H1 (cell line): ENCODE results near the gene ASB1. TPM values are rescaled to one million over a fixed set of nuclear protein-coding genes. Genes with fewer than 3 reads are reported as not detected.

Source experiments
- CTCF ChIA-PET: fragments of 300-600 bp; sonication (Branson Sonifier 250); formaldehyde crosslinking; loops from one replicate; lab custom pipeline; 2021; ENCODE audit not compliant: partially characterized antibody; lab: Charles Lee
- POLR2A ChIA-PET: fragments of 300-600 bp; sonication (Branson Sonifier 250); formaldehyde crosslinking; loops from one replicate; lab custom pipeline; 2021; ENCODE audit warnings: inconsistent platforms; ENCODE audit not compliant: partially characterized antibody; lab: Charles Lee
- DNase-seq, 2 experiments: peaks; one replicate each; pipeline versions ENCODE4 v3.0.0 to v3.0.0-alpha.2; 2010 to 2022; ENCODE audit warnings: low spot score in 2 of 2, low read depth in 1 of 2, mixed read lengths in 1 of 2
- FAIRE-seq: peaks from 2 replicates; lab custom pipeline; 2011; peaks lifted over from hg19 to GRCh38; lab: Jason Lieb, UNC
- H2AFZ ChIP-seq: 2 replicates; pipeline ENCODE4 v1.8.1; 2012; ENCODE audit warnings: low read length, inconsistent platforms
- H2AK5ac ChIP-seq: 2 replicates; pipeline ENCODE4 v1.6.1; 2013; ENCODE audit warnings: low read depth, low read length
- H2BK120ac ChIP-seq: replicated peaks from 2 replicates; pipeline ENCODE3; 2013; ENCODE audit warnings: low read depth, low read length, inconsistent platforms
- H2BK12ac ChIP-seq: 2 replicates; pipeline ENCODE4 v1.6.1; 2013; ENCODE audit warnings: low read depth, low read length
- H2BK15ac ChIP-seq: 2 replicates; pipeline ENCODE4 v1.6.1; 2013; ENCODE audit warnings: low read length
- H2BK20ac ChIP-seq: 2 replicates; pipeline ENCODE4 v1.6.1; 2013; ENCODE audit warnings: low read length
- H2BK5ac ChIP-seq: 2 replicates; pipeline ENCODE4 v1.6.1; 2013; ENCODE audit warnings: low read depth, low read length
- H3K14ac ChIP-seq: 2 replicates; pipeline ENCODE4 v1.6.1; 2013; ENCODE audit warnings: inconsistent platforms; ENCODE audit not compliant: insufficient read length
- H3K18ac ChIP-seq: 2 replicates; pipeline ENCODE4 v1.6.1; 2013; ENCODE audit warnings: low read length; ENCODE audit errors: extremely low read depth
- H3K23ac ChIP-seq: 2 replicates; pipeline ENCODE4 v1.6.1; 2013; ENCODE audit warnings: inconsistent platforms; ENCODE audit not compliant: insufficient read length
- H3K23me2 ChIP-seq: 2 replicates; pipeline ENCODE4 v1.6.1; 2013; ENCODE audit warnings: low read depth, low read length
- H3K27ac ChIP-seq: 2 replicates; pipeline ENCODE4 v1.6.1; 2011; ENCODE audit warnings: low read depth, low read length, inconsistent platforms
- H3K27me3 ChIP-seq, 4 experiments: replicated peaks in 1 of 4; 1 replicate in 1 of 4; 2 replicates in 3 of 4; pipeline versions ENCODE4 v1.6.1 to v1.8.1; 2011 to 2013; ENCODE audit warnings: low read length in 3 of 4, mild to moderate bottlenecking in 3 of 4, inconsistent platforms in 2 of 4, mixed read lengths in 2 of 4, moderate library complexity in 1 of 4; ENCODE audit not compliant: control insufficient read depth in 3 of 4, insufficient read depth in 3 of 4; ENCODE audit errors: extremely low read depth in 1 of 4
- H3K36me3 ChIP-seq, 4 experiments: 2 replicates each; pipeline versions ENCODE4 v1.6.1 to v1.8.1; 2011 to 2013; ENCODE audit warnings: mild to moderate bottlenecking in 4 of 4, low read length in 3 of 4, moderate library complexity in 2 of 4, control low read depth in 1 of 4, inconsistent platforms in 1 of 4; ENCODE audit not compliant: insufficient read depth in 4 of 4, control insufficient read depth in 2 of 4
- H3K4ac ChIP-seq: replicated peaks from 2 replicates; pipeline ENCODE3; 2013; ENCODE audit warnings: low read length, low read depth, mixed read lengths, inconsistent platforms; ENCODE audit not compliant: insufficient read length
- H3K4me1 ChIP-seq, 4 experiments: replicated peaks in 1 of 4; 1 replicate in 1 of 4; 2 replicates in 3 of 4; pipeline versions ENCODE4 v1.6.1 to v1.8.1; 2011 to 2013; ENCODE audit warnings: low read length in 3 of 4, inconsistent platforms in 2 of 4, mixed read lengths in 1 of 4; ENCODE audit not compliant: insufficient read depth in 4 of 4, control insufficient read depth in 3 of 4
- H3K4me2 ChIP-seq, 2 experiments: 2 replicates each; pipeline versions ENCODE4 v1.6.1 to v1.8.1; 2011 to 2013; ENCODE audit warnings: low read depth in 2 of 2, low read length in 2 of 2, control low read depth in 1 of 2, inconsistent platforms in 1 of 2, mild to moderate bottlenecking in 1 of 2; ENCODE audit not compliant: insufficient read depth in 1 of 2
- H3K4me3 ChIP-seq, 4 experiments: fragments of 200-600, 300-600 bp in 1 of 4; sonication (generic), shearing (Covaris generic), sonication (Bioruptor Twin) in 1 of 4; 2 replicates each; pipeline versions ENCODE4 v1.5.1 to v1.8.1; 2011 to 2016; ENCODE audit warnings: low read length in 4 of 4, low read depth in 3 of 4, control low read depth in 2 of 4, inconsistent platforms in 2 of 4, mild to moderate bottlenecking in 2 of 4, mixed read lengths in 1 of 4, moderate library complexity in 1 of 4; ENCODE audit not compliant: insufficient read depth in 2 of 4; ENCODE audit errors: extremely low read depth in 1 of 4
- H3K56ac ChIP-seq: replicated peaks from 2 replicates; pipeline ENCODE3; 2013; ENCODE audit warnings: low read depth, mild to moderate bottlenecking, mixed read lengths, low read length, inconsistent platforms; ENCODE audit not compliant: insufficient read length
- H3K79me1 ChIP-seq: 2 replicates; pipeline ENCODE4 v1.6.1; 2013; ENCODE audit warnings: low read depth, low read length, control low read depth
- H3K79me2 ChIP-seq, 2 experiments: 2 replicates each; pipeline versions ENCODE4 v1.6.1 to v1.8.1; 2012 to 2013; ENCODE audit warnings: low read length in 2 of 2, mild to moderate bottlenecking in 2 of 2, inconsistent platforms in 1 of 2; ENCODE audit not compliant: insufficient read depth in 2 of 2, control insufficient read depth in 1 of 2
- H3K9ac ChIP-seq, 4 experiments: replicated peaks in 1 of 4; 1 replicate in 1 of 4; 2 replicates in 3 of 4; pipeline versions ENCODE4 v1.6.1 to v1.8.1; 2011 to 2013; ENCODE audit warnings: low read depth in 3 of 4, low read length in 3 of 4, control low read depth in 2 of 4, mild to moderate bottlenecking in 2 of 4, moderate library complexity in 2 of 4, inconsistent platforms in 1 of 4; ENCODE audit errors: extremely low read depth in 1 of 4
- H3K9me3 ChIP-seq, 2 experiments: 2 replicates each; pipeline versions ENCODE4 v1.6.1 to v1.8.1; 2012 to 2013; ENCODE audit warnings: mild to moderate bottlenecking in 2 of 2, moderate library complexity in 2 of 2, control low read depth in 1 of 2, inconsistent platforms in 1 of 2, low read depth in 1 of 2, low read length in 1 of 2, mixed read lengths in 1 of 2; ENCODE audit not compliant: insufficient read depth in 2 of 2
- H4K20me1 ChIP-seq, 2 experiments: replicated peaks in 1 of 2; 2 replicates each; pipeline versions ENCODE3 to v1.8.1; 2011 to 2013; ENCODE audit warnings: inconsistent platforms in 2 of 2, low read length in 2 of 2, mild to moderate bottlenecking in 1 of 2; ENCODE audit not compliant: insufficient read depth in 2 of 2, control insufficient read depth in 1 of 2
- H4K5ac ChIP-seq: 2 replicates; pipeline ENCODE4 v1.6.1; 2013; ENCODE audit warnings: low read length, low read depth, mixed read lengths, inconsistent platforms; ENCODE audit not compliant: insufficient read length
- H4K8ac ChIP-seq: 2 replicates; pipeline ENCODE4 v1.8.0; 2013; ENCODE audit warnings: mild to moderate bottlenecking, moderate library complexity, low read length, inconsistent platforms; ENCODE audit not compliant: insufficient read depth; ENCODE audit errors: extremely low read depth
- H4K91ac ChIP-seq: replicated peaks from 2 replicates; pipeline ENCODE3; 2013; ENCODE audit warnings: low read length, mixed read lengths, inconsistent platforms; ENCODE audit not compliant: insufficient read length
- SIN3A ChIP-seq, 2 experiments: IDR thresholded peaks in 1 of 2; conservative IDR thresholded peaks in 1 of 2; 2 replicates each; pipeline ENCODE4 v1.6.1; 2011 to 2012; ENCODE audit warnings: low read length in 2 of 2, improper control_type of control experiment in 1 of 2, low read depth in 1 of 2, mild to moderate bottlenecking in 1 of 2
- WGBS, 2 experiments: shearing (Covaris generic) in 1 of 2; methylation state at CpG; one replicate each; pipeline versions ENCODE4 v1.1.6 to v1.1.7; 2013 to 2015; ENCODE audit warnings: low lambda C conversion rate in 2 of 2, mixed read lengths in 2 of 2, inconsistent platforms in 1 of 2, low coverage in 1 of 2, missing lambda C conversion rate in 1 of 2; ENCODE audit not compliant: insufficient replicate concordance in 2 of 2, insufficient coverage in 1 of 2, insufficient read length in 1 of 2; ENCODE audit errors: extremely low coverage in 1 of 2, missing lambda C conversion rate in 1 of 2; 5-methylcytosine and 5-hydroxymethylcytosine counted together
- polyA plus RNA-seq, 7 experiments: library from polyadenylated mRNA; depleted of rRNA in 3 of 7; stranded (reverse) in 5 of 7; unstranded in 2 of 7; fragments of >200 nt in 5 of 7; fragments of 200-250 nt in 2 of 7; gene quantifications; 1 replicate in 5 of 7; 2 replicates in 1 of 7; 4 replicates in 1 of 7; pipeline versions ENCODE4 v1.2.1 to v1.2.3, GENCODE V29; 2011 to 2013; ENCODE audit warnings: missing spikeins in 2 of 7, mixed read lengths in 2 of 7
- total RNA-seq: library from RNA; stranded (reverse); fragmentation: NEBNext Ultra II Directional; extraction: Animal tissue kit (Norgen Biotek cat#: 25700); gene quantifications from 2 replicates; pipeline ENCODE4 v1.2.1, GENCODE V29; 2021

The ASB1 gene
- total and polyA plus RNA-seq, 2 of the 8 experiments (the other 6 are each of a cell fraction or from before 2014, with no cell fraction given), result 24.1 to 36.0 TPM

GRCh38 chr2:238406998-238407285 lies 19.8 kb upstream of the ASB1 start:
- H3K79me1 ChIP-seq, result peaks cover 4% of the 10 kb centered on the region; the same call in 1 of the 2 replicates
- H2BK120ac ChIP-seq, result no peak overlapping the region
- no peak overlapping the region for H2BK5ac ChIP-seq
- H3K9me3 ChIP-seq, result no peaks in the 10 kb centered on the region
- no peak overlapping the region for H2BK15ac ChIP-seq
- no peaks in the 10 kb centered on the region for H3K27me3 ChIP-seq
- no peak overlapping the region for H2BK12ac ChIP-seq
- no peaks in the 10 kb centered on the region for H3K36me3 ChIP-seq
- H4K8ac ChIP-seq, result no peak overlapping the region
- no peaks in the 10 kb centered on the region for H4K20me1 ChIP-seq
- H3K18ac ChIP-seq, result no peak overlapping the region
- no peak overlapping the region for H3K4me2 ChIP-seq
- no peak overlapping the region for H3K23ac ChIP-seq
- no peak overlapping the region for H3K4ac ChIP-seq
- H4K5ac ChIP-seq, result no peak overlapping the region
- no peaks in the 10 kb centered on the region for H3K23me2 ChIP-seq
- H2AFZ ChIP-seq, result no peak overlapping the region
- no peak overlapping the region for H3K9ac ChIP-seq
- DNase-seq (no peak), FAIRE-seq (no peak)
- no peak overlapping the region for H2BK20ac ChIP-seq
- H2AK5ac ChIP-seq, result no peak overlapping the region
- WGBS, 2 experiments, result 79% methylated on average over 8 of the region's 8 CpGs; no CpG with 5 or more reads in 1 of the 2 experiments
- H3K27ac ChIP-seq, result no peak overlapping the region
- H3K4me1 ChIP-seq, result peaks cover 0 to 11% (median 5%) of the 10 kb centered on the region in 4 experiments; a peak in 5 of 7 replicates
- H4K91ac ChIP-seq, result no peak overlapping the region
- ChIA-PET CTCF (interaction anchor here (1.5 to 2.9 kb wide), 3 partner anchors 8 to 39 kb away, joined by 3 to 11 read pairs (median 4); no protein-coding TSS in a partner anchor), POLR2A (no interaction called here)
- no peak overlapping the region for H3K56ac ChIP-seq
- no peaks in the 10 kb centered on the region for H3K79me2 ChIP-seq
- no peak overlapping the region for H3K14ac ChIP-seq
- no peak overlapping the region for H3K4me3 ChIP-seq
- no peak for TF ChIP-seq SIN3A (conservative IDR thresholded peaks at IDR 0.05 in 1 of 2, IDR thresholded peaks at IDR 0.05 in 1 of 2; ENCODE audit: low read depth in 1 of 2, low read length in 2 of 2)
